ENCODE data around the gene SCYGR8.

DNA sequence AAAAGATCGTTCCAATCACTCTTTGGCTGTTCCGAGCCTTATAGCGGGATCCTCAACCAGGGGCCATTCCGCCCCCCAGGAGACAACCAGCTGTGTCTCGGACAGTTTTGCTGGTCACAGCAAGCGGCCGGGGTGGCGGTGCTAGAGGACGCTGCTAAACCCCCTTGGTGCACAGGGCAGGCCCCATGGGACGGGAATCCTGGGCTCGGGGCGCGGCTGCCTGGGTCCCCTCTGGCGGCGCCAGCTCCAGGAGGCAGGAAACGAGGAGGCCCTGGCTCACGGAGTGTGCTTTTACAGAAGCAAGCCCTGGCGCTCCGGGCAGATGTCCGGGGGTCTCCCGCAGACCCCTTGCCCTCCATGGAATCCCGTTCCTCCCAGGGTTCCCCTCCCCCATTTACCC lies 22.1 kb downstream of the SCYGR8 start:
- TF ChIP-seq, protein P1, sequence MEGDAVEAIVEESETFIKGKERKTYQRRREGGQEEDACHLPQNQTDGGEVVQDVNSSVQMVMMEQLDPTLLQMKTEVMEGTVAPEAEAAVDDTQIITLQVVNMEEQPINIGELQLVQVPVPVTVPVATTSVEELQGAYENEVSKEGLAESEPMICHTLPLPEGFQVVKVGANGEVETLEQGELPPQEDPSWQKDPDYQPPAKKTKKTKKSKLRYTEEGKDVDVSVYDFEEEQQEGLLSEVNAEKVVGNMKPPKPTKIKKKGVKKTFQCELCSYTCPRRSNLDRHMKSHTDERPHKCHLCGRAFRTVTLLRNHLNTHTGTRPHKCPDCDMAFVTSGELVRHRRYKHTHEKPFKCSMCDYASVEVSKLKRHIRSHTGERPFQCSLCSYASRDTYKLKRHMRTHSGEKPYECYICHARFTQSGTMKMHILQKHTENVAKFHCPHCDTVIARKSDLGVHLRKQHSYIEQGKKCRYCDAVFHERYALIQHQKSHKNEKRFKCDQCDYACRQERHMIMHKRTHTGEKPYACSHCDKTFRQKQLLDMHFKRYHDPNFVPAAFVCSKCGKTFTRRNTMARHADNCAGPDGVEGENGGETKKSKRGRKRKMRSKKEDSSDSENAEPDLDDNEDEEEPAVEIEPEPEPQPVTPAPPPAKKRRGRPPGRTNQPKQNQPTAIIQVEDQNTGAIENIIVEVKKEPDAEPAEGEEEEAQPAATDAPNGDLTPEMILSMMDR (IDR thresholded peaks at IDR 0.05; ENCODE audit: borderline replicate concordance, extremely low read depth, low read length, poor library complexity, severe bottlenecking): no peak
- TF ChIP-seq EZH2 (IDR thresholded peaks at IDR 0.05; ENCODE audit: borderline replicate concordance, low read depth, low read length, severe bottlenecking): no peak
